Ishikawa (cell line): ENCODE data around the gene PLEKHA5.

Source experiments
- CEBPB ChIP-seq: IDR thresholded peaks from 2 replicates; pipeline ENCODE4 v1.6.1; 2012
- CREB1 ChIP-seq: IDR thresholded peaks from 2 replicates; pipeline ENCODE4 v1.6.1; 2012; ENCODE audit warnings: low read depth
- EGR1 ChIP-seq: IDR thresholded peaks from 2 replicates; pipeline ENCODE4 v1.6.1; 2012
- MAX ChIP-seq: IDR thresholded peaks from 2 replicates; pipeline ENCODE4 v1.6.1; 2012
- NFIC ChIP-seq: IDR thresholded peaks from 2 replicates; pipeline ENCODE4 v1.6.1; 2012
- RAD21 ChIP-seq: IDR thresholded peaks from 2 replicates; pipeline ENCODE4 v1.6.1; 2012; ENCODE audit warnings: low read depth
- TAF1 ChIP-seq: IDR thresholded peaks from 2 replicates; pipeline ENCODE4 v1.6.1; 2012; ENCODE audit warnings: low read depth, mild to moderate bottlenecking
- USF1 ChIP-seq: IDR thresholded peaks from 2 replicates; pipeline ENCODE4 v1.6.1; 2012
- YY1 ChIP-seq: IDR thresholded peaks from 2 replicates; pipeline ENCODE4 v1.6.1; 2012; ENCODE audit warnings: low read depth

- no peak for TF ChIP-seq NFIC
- no peak for TF ChIP-seq USF1
- TF ChIP-seq RAD21, result no peak
- no peak for TF ChIP-seq EGR1
- TF ChIP-seq YY1, result no peak
- no peak for TF ChIP-seq MAX
- TF ChIP-seq TAF1, result no peak
- no peak for TF ChIP-seq CEBPB
- TF ChIP-seq CREB1, result no peak
These were observed 63.2 kb downstream of the PLEKHA5 start for GRCh38 chr12:19192710-19193109.
